ENCODE measurements around the gene PRM3. TPM values are rescaled to one million over a fixed set of nuclear protein-coding genes. Genes with fewer than 3 reads are reported as not detected.

Gene PRM3
- total and polyA plus RNA-seq, 2 of the 8 experiments (the other 6 are each of a cell fraction or from before 2014, with no cell fraction given) = not detected

DNA sequence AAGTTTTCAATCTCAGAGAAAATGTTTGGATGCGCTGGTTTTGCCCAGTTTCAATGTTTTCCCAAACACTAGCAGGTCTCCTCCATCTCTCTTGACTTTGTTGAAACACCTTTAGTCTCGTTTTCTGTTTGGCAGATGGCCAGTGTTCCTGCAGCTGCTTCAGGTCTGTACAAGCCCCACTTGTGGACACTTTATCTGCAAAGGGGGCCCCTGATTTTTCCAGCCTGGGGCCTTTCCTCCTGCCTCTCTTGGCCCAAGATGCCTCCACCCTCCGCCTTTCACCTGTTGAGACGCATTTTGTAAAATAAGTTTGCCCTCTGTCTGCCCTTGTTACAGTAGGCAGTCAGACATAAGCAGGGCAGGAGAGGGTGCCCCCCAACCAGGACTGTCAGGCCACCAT is 29.5 kb upstream of the PRM3 start (continued):
- TF ChIP-seq, protein P1, sequence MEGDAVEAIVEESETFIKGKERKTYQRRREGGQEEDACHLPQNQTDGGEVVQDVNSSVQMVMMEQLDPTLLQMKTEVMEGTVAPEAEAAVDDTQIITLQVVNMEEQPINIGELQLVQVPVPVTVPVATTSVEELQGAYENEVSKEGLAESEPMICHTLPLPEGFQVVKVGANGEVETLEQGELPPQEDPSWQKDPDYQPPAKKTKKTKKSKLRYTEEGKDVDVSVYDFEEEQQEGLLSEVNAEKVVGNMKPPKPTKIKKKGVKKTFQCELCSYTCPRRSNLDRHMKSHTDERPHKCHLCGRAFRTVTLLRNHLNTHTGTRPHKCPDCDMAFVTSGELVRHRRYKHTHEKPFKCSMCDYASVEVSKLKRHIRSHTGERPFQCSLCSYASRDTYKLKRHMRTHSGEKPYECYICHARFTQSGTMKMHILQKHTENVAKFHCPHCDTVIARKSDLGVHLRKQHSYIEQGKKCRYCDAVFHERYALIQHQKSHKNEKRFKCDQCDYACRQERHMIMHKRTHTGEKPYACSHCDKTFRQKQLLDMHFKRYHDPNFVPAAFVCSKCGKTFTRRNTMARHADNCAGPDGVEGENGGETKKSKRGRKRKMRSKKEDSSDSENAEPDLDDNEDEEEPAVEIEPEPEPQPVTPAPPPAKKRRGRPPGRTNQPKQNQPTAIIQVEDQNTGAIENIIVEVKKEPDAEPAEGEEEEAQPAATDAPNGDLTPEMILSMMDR (IDR thresholded peaks at IDR 0.05; ENCODE audit: control extremely low read depth in 1 of 3, insufficient read depth in 1 of 3, low read depth in 1 of 3, low read length in 3 of 3) = no peak
- TF ChIP-seq BCL11A (IDR thresholded peaks at IDR 0.05; ENCODE audit: low read depth in 2 of 2, low read length in 2 of 2) = no peak
- no peak for TF ChIP-seq SAP30 (IDR thresholded peaks at IDR 0.05; ENCODE audit: insufficient read depth, insufficient replicate concordance, low read length)
- no peak for TF ChIP-seq CHD7 (IDR thresholded peaks at IDR 0.05; ENCODE audit: insufficient replicate concordance, low read length)
- TF ChIP-seq TCF12 (IDR thresholded peaks at IDR 0.05; ENCODE audit: low read depth, low read length) = no peak
